Heart right ventricle (tissue), 16 donors: ENCODE results near the gene ZFPM1. TPM values are rescaled to one million over a fixed set of nuclear protein-coding genes. Genes with fewer than 3 reads are reported as not detected.

Source experiments
- ATAC-seq, 8 donors: fragments of 200-7000 bp; cut with Tn5 transposase; one replicate each; pipeline ENCODE4 v1.9.1; 2020; ENCODE audit warnings: mild to moderate bottlenecking in 8 of 8, moderate library complexity in 8 of 8, moderate number of reproducible peaks in 1 of 8
- DNase-seq, 2 donors: peaks; one replicate each; pipeline ENCODE4 v3.0.0-alpha.2; 2020
- H3K27ac ChIP-seq, 10 donors: fragments of 200-600 bp; sonication (generic) in 2 of 10; one replicate each; pipeline versions ENCODE4 v1.5.0 to v1.8.0; 2020 to 2022; ENCODE audit warnings: mild to moderate bottlenecking in 3 of 10
- H3K27me3 ChIP-seq, 7 donors: fragments of 200-600 bp; one replicate each; pipeline ENCODE4 v1.8.0; 2021 to 2022; ENCODE audit warnings: mild to moderate bottlenecking in 2 of 7
- H3K36me3 ChIP-seq, 9 donors: fragments of 200-600 bp; sonication (generic) in 1 of 9; one replicate each; pipeline versions ENCODE4 v1.5.0 to v1.8.0; 2020 to 2022; ENCODE audit warnings: mild to moderate bottlenecking in 2 of 9
- H3K4me1 ChIP-seq, 9 donors: fragments of 200-600 bp; sonication (generic) in 1 of 9; one replicate each; pipeline versions ENCODE4 v1.5.0 to v1.8.0; 2020 to 2022; ENCODE audit warnings: mild to moderate bottlenecking in 4 of 9
- H3K4me3 ChIP-seq, 10 donors: fragments of 200-600 bp; sonication (generic) in 2 of 10; one replicate each; pipeline versions ENCODE4 v1.5.0 to v1.8.0; 2020 to 2022; ENCODE audit warnings: mild to moderate bottlenecking in 7 of 10, moderate library complexity in 2 of 10
- H3K9me3 ChIP-seq, 11 donors: fragments of 200-600 bp in 10 of 11; sonication (generic) in 2 of 11; one replicate each; pipeline versions ENCODE4 v1.5.0 to v1.8.0; 2013 to 2022; ENCODE audit warnings: mild to moderate bottlenecking in 2 of 11, control low read depth in 1 of 11, moderate library complexity in 1 of 11
- WGBS, 2 donors: extraction: QIAGEN DNeasy Blood & Tissue Kit; methylation state at CpG; one replicate each; pipeline ENCODE4 v1.1.7; 2013; ENCODE audit warnings: inconsistent platforms in 1 of 2; 5-methylcytosine and 5-hydroxymethylcytosine counted together
- intact Hi-C, 10 donors: fragments of 100-400 bp; cut with DNase I; formaldehyde crosslinking; loops; one replicate each; pipeline versions ENCODE4 v1.11.1 to v1.14.2; 2022
- polyA plus RNA-seq, 2 donors: library from polyadenylated mRNA; stranded (reverse); fragments of 200-250 nt; gene quantifications; one replicate each; pipeline ENCODE4 v1.2.3, GENCODE V29; 2013
- total RNA-seq, 10 donors: library from RNA; stranded (reverse); fragmentation: NEBNext Ultra II Directional in 3 of 10; extraction: Animal tissue kit (Norgen Biotek cat#: 25700) in 3 of 10; gene quantifications; one replicate each; pipeline versions ENCODE4 v1.2.1 to v1.2.4, GENCODE V29; 2021 to 2023
- TF ChIP-seq, protein P1 (sequence below), 9 donors: fragments of 200-600 bp; sonication (generic) in 2 of 9; IDR thresholded peaks; one replicate each; pipeline versions ENCODE4 v1.5.0 to v1.8.0; 2021 to 2022; ENCODE audit warnings: antibody characterized with exemption in 9 of 9, mild to moderate bottlenecking in 5 of 9, moderate library complexity in 1 of 9
- donor health status: Arrhythmogenic right ventricular cardiomyopathy.
- donor health status: ischemic (EF 13 %, LVEDD 7.1; RV severe dilation, severe dysfunction).
- donor health status: healthy with polysubstance abuse.
- donor health status: DM: no; HTN: yes; CAD: no.
- donor health status: DM: no; HTN: no; CAD: no.
- donor health status: ischemic (EF 25% LVEDD 6.9; RV normal size, moderate dysfunction).
- donor health status: ischemic (EF 25% LVEDD 5.7; RV mildly dilated, moderate dysfunction).
- donor health status: healthy.
- donor health status: DM: yes; HTN: yes; CAD: no.
- donor health status: Ischemic cardiomyopathy.
- donor health status: ischemic (EF 35%, LVEDD 5.7; RV mildly dilated, moderate dysfunction).
- donor health status: nonischemic (EF 11% LVEDD 7.7; RV severe dilation, severe dysfunction).
- donor health status: DM: yes; HTN: yes; CAD: no.
- donor health status: PGD.
- donor health status: ischemic (EF 29% LVEDD 5.4; RV normal size, mild dysfunction).
- donor health status: nonischemic (EF 23%, LVEDD 6.1; RV moderate dilation, normal function).

Gene ZFPM1
- total and polyA plus RNA-seq, 12 donors = 2.0 to 10.4 (median 4.4) TPM

DNA sequence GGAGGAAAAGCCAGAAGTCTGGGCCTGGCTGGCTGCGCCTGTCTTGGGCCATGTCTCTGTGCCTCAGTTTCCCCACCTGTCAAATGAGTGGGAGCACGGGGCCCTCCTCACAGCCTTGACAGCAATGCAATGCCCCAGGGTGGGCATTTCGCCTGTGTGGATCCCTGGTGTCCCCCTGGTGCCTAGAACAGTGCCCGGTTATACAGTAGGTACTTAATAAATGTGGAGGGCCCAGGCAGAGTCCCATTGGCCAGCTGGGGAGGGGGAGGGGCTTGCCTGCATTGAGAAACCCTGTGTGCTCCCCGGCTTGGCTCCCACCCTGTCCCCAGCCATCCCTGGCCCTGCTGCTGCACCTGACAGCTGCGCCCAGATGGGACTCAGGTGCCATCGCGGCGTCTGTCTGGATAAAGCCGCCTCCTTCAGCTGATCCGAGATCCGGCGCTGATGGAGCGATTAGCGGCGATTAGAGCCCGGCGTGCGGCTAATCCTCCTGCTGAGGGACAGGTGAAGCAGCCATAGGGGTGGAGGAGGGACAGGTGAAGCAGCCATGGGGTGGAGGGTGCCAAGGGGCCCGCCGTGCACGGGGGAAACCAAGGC is 12.4 kb downstream of the ZFPM1 start:
- Histone ChIP-seq H3K4me1 (peaks cover 0 to 43% (median 11%) of the 10 kb centered on the region in 9 donors), H3K4me3 (no peak overlapping the region), H3K27me3 (no peaks in the 10 kb centered on the region), H3K9me3 (no peaks in the 10 kb centered on the region), H3K27ac (peak overlapping the region in 3 of 10 donors; percentile 41 to 69 (median 51)), H3K36me3 (no peaks in the 10 kb centered on the region)
- TF ChIP-seq, protein P1, sequence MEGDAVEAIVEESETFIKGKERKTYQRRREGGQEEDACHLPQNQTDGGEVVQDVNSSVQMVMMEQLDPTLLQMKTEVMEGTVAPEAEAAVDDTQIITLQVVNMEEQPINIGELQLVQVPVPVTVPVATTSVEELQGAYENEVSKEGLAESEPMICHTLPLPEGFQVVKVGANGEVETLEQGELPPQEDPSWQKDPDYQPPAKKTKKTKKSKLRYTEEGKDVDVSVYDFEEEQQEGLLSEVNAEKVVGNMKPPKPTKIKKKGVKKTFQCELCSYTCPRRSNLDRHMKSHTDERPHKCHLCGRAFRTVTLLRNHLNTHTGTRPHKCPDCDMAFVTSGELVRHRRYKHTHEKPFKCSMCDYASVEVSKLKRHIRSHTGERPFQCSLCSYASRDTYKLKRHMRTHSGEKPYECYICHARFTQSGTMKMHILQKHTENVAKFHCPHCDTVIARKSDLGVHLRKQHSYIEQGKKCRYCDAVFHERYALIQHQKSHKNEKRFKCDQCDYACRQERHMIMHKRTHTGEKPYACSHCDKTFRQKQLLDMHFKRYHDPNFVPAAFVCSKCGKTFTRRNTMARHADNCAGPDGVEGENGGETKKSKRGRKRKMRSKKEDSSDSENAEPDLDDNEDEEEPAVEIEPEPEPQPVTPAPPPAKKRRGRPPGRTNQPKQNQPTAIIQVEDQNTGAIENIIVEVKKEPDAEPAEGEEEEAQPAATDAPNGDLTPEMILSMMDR (IDR thresholded peaks at IDR 0.05) = no peak
- ATAC-seq (no peak), DNase-seq (no peak)
- 94 to 95% methylated on average over 22 of the region's 22 CpGs for WGBS, 2 donors
- intact Hi-C loops = no loop called here

- intact Hi-C loops = no loop called here
- ATAC-seq = peak in 1 of 8 donors; percentile 18
- H3K4me1 ChIP-seq = peaks cover 0 to 43% (median 10%) of the 10 kb centered on the region in 9 donors
- no peaks in the 10 kb centered on the region for H3K9me3 ChIP-seq
- H3K36me3 ChIP-seq = no peaks in the 10 kb centered on the region
- DNase-seq = no peak
- H3K27me3 ChIP-seq = no peaks in the 10 kb centered on the region
- peak overlapping the region in 1 of 10 donors; percentile 69 for H3K27ac ChIP-seq
- TF ChIP-seq, protein P1 (IDR thresholded peaks at IDR 0.05) = no peak
- no peak overlapping the region for H3K4me3 ChIP-seq
- 80 to 81% methylated on average over 15 of the region's 15 CpGs for WGBS, 2 donors
Measured at GRCh38 chr16:88466175-88466862, 13.2 kb downstream of the ZFPM1 start.

DNA sequence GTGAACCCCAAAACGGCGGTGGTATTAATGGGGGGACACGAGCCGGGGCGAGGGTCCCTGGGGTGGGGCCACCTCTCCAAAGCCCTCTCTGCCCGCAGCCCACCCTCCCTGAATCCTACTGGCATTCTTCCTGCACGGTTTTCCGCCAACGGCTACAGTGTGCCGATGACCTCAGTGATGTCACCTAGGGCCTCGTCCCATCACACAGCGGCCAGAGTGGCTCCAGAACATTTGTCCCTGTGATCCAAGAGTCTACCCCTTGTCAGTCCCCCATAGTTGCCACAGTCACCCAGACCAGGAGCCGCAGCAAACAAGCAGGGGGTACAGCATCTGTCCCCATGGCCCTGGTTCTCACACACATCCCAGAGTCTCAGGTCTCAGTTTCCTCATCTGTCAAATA is 13.9 kb downstream of the ZFPM1 start:
- DNase-seq (no peak), ATAC-seq (no peak)
- peak overlapping the region in 1 of 10 donors; percentile 47 for H3K27ac ChIP-seq
- intact Hi-C loops = no loop called here
- no peaks in the 10 kb centered on the region for H3K9me3 ChIP-seq
- no peak overlapping the region for H3K4me3 ChIP-seq
- TF ChIP-seq, protein P1 (IDR thresholded peaks at IDR 0.05) = no peak
- 93 to 95% methylated on average over 13 of the region's 13 CpGs for WGBS, 2 donors
- H3K4me1 ChIP-seq = peaks cover 0 to 42% (median 4%) of the 10 kb centered on the region in 9 donors
- H3K36me3 ChIP-seq = no peaks in the 10 kb centered on the region
- H3K27me3 ChIP-seq = no peaks in the 10 kb centered on the region

GRCh38 chr16:88467541-88467944 is 14.5 kb downstream of the ZFPM1 start:
- DNase-seq (no peak), ATAC-seq (no peak)
- Histone ChIP-seq H3K27ac (peak overlapping the region in 1 of 10 donors; percentile 47), H3K4me3 (no peak overlapping the region), H3K4me1 (peaks cover 0 to 43% (median under 1%) of the 10 kb centered on the region in 9 donors), H3K36me3 (no peaks in the 10 kb centered on the region), H3K27me3 (no peaks in the 10 kb centered on the region), H3K9me3 (no peaks in the 10 kb centered on the region)
- WGBS, 2 donors = 77 to 79% methylated on average over 18 of the region's 18 CpGs
- intact Hi-C loops = no loop called here
- TF ChIP-seq, protein P1 (IDR thresholded peaks at IDR 0.05) = no peak
